Fibroblast of pulmonary artery (primary cell): ENCODE data around the gene WDFY4.

Experiments
- DNase-seq: peaks from one replicate; pipeline ENCODE4 v3.0.0-alpha.2; 2010; ENCODE audit warnings: low read depth
- H3K4me3 ChIP-seq: replicated peaks from 2 replicates; pipeline ENCODE4 v1.5.1; 2011; ENCODE audit warnings: low read depth, mild to moderate bottlenecking, control low read depth, low read length, moderate library complexity
- TF ChIP-seq, protein P1 (sequence below): IDR thresholded peaks from 2 replicates; pipeline ENCODE4 v1.5.1; 2011; ENCODE audit warnings: mild to moderate bottlenecking, control low read depth, low read length, inconsistent platforms; ENCODE audit errors: missing control alignments

Gene WDFY4

DNA sequence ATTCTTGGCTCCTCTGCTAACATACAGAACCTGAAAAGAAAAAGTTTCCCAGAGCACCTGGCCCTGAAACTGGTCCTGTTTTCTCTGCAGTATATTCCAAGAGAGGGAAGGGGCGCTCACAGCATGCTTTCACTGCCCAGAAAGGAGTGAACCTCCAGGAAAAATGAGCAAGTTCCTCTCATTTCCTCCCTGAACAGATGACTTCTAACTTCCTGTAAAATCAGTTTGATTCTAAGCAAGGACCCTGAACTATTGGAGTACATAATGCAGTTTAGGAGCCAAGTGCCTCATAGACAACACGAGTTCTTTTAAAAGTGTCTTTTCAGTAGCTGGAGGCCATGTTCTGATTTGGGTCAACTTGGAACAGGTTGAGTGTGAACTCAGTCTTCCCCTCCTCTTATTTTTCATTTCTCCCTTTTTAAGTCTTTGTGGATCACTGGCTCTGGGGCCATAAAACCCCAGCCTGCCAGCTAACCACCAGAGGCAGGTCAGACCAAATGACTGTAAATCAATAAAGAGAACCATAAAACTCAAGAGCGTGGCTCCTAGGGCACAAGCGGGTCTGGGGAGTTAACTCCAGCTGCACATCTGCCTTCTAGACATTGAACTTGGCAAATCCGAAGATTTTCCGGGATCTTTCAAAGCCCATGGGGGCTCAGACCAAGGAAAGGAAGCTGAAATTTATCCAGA, 260.9 kb downstream of the WDFY4 start:
- no peak for DNase-seq
- no peak overlapping the region for H3K4me3 ChIP-seq
- TF ChIP-seq, protein P1, sequence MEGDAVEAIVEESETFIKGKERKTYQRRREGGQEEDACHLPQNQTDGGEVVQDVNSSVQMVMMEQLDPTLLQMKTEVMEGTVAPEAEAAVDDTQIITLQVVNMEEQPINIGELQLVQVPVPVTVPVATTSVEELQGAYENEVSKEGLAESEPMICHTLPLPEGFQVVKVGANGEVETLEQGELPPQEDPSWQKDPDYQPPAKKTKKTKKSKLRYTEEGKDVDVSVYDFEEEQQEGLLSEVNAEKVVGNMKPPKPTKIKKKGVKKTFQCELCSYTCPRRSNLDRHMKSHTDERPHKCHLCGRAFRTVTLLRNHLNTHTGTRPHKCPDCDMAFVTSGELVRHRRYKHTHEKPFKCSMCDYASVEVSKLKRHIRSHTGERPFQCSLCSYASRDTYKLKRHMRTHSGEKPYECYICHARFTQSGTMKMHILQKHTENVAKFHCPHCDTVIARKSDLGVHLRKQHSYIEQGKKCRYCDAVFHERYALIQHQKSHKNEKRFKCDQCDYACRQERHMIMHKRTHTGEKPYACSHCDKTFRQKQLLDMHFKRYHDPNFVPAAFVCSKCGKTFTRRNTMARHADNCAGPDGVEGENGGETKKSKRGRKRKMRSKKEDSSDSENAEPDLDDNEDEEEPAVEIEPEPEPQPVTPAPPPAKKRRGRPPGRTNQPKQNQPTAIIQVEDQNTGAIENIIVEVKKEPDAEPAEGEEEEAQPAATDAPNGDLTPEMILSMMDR = no peak

DNA sequence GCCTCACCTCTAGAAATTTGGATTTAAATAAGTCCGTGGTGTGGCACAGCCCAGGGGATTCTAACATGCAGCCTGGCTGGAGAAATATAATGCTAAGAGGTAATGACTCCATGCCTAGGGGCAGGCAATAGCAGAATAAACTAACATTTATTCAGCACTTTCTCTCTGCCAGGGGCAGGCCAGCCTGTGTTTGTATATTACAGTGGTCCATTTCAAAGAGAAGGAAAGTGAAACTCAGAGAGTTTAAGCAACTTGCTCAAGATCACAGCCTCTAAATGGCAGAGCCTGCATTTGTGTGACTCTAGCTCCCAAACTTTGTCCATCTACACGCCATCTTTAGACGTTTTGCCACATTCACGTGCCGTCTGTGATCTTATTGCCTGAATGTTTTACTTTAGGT, 261.7 kb downstream of the WDFY4 start:
- H3K4me3 ChIP-seq = no peak overlapping the region
- TF ChIP-seq, protein P1 = no peak
- DNase-seq = no peak

DNA sequence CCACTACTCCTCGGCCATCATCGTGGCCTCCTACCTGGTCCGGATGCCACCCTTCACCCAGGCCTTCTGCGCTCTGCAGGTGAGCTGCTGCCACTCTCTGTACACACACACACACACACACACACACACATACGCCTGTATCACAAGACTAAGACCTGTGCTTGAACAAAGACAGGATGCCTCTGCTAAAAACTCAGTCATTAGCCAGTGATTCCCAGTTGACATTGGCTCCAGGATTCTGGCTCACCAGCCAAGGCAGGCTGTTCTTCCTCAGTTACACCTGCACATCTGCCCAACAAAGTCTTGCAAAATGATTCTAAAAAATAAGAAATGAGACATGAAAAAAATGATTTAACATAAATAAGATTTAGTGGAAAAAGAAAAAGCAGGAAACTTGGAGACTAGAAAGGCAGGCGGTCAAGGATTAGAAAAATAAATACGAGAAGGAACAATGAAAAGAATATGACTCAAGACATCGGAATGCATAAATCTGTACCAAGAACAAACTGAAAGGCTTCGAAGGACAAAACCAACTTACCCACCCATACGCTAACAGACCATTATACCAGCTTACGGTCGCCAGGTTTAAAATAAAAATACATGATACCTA, 262.3 kb downstream of the WDFY4 start:
- TF ChIP-seq, protein P1 = no peak
- H3K4me3 ChIP-seq = no peak overlapping the region
- peak; percentile 27 for DNase-seq

DNA sequence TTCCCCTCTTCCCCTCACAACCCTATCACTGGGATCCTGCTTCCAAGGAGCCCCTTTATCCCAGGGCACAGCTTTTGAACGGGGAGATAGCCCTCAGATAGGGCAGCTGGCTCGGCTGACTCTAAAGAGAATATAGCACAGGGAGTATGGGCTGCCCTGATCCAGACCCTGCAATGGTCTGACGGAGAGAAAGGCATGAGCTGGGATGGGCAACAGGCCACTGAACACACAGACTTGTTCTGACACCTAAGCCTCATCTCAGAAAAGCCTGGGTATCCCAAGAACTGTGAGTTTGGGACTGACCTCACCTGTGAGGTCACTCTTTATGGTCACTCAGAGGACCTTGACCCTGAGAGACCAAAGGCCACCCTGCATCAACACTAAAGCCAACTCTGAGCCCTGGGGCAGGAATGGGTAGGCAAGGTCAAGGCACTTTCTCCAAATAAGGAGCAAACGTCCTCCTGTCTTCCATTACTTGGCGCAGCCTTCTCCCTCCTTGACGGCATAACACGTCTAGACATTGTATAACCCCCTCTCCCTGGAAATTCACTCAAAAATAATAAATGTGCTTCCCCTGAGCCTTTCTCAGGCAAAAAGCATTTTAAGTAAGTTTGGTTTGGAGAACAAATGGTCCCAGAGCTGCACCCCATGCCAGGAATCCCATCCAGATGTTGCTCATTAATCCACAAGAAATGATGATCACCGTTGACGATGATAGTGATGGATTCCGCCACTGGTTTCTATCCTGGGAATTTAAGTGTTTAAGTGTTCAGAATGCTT, 263.2 kb downstream of the WDFY4 start:
- no peak overlapping the region for H3K4me3 ChIP-seq
- TF ChIP-seq, protein P1 = no peak
- no peak for DNase-seq

DNA sequence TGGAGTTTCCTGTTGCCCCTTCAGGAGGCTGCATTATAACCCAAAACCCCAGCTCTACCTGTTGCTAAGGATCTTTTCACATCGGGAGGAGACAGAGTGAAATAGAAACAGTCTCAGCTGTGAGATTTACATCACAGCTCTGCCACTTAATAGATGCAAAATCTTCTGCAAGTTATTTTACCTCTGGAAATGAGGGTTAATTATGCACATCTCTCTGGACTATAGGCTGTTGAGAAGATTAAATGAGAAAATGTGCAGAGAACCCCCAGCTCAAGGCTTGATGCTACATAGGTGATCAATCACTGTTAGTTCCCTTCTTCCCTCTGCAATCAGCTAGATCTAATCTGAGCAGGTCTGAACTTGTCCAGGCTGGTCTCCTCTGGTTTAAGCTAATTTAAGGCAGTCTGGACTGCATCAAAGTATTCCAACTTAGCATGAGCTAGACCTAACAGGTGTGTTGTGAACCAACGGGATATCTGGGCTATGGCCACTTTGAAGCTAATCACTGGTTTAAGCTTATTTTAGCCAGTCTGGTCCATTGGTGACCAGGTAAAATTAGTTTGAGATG, 263.9 kb downstream of the WDFY4 start:
- DNase-seq = no peak
- H3K4me3 ChIP-seq = no peak overlapping the region
- TF ChIP-seq, protein P1 = no peak

DNA sequence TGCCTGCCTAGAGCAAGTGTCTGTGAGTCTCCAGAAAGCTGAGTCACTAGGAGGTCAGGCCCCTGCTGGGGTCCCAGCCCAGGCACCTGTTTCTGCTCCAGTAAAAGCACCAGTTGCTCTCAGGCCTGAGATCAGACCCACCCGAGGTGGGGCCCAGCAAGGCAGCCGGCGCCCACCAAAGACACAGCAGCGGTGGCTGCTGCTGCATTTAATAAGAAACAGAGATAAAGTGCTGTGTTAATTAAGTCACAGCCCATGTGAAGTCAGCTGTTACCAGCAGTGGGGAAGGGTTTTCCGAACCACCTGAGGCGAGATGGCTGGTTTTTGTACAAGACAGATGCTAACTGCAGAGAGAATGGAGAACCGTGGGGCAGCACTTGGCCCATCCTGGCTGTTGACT, 267.0 kb downstream of the WDFY4 start:
- DNase-seq = no peak
- TF ChIP-seq, protein P1 = no peak
- H3K4me3 ChIP-seq = no peak overlapping the region
